LNCaP clone FGC (cell line): ENCODE data around the gene ADGRF3.
"Not testable (repeated sequence)": the region's sequence is repeated elsewhere in the genome, so short reads cannot be mapped to it uniquely, and the experiment has no call there.

Experiments used
- DNase-seq: peaks from one replicate; pipeline ENCODE4 v3.0.0-alpha.2; 2011; ENCODE audit warnings: low read depth
- H3K4me3 ChIP-seq: 2 replicates; pipeline ENCODE4 v1.5.1; 2011; ENCODE audit warnings: mild to moderate bottlenecking, low read depth, low read length, control low read depth
- TF ChIP-seq, protein P1 (sequence below): IDR thresholded peaks from 2 replicates; pipeline ENCODE4 v1.5.1; 2012; ENCODE audit warnings: mild to moderate bottlenecking; ENCODE audit not compliant: control insufficient read depth, insufficient read depth; ENCODE audit errors: extremely low read depth

ADGRF3 gene

DNA sequence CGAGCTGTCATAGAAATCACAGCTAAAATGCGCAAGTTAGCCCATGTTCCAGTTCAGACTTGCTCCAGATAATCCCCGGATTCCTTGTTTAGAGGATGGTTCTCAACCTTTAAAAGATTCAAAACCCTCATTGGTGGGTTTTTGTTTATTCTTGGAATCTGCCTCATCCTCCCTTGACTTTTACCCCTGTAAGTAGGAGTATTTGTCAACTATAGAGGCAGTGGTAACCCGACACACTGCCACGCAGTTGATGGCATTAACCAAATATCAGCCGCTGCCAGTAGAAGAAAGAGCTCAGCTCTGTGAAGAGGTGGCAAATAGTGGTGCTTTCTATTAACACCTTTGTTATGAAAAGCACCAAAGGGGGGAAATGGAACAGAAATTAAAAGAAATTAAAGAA is 41.0 kb downstream of the ADGRF3 start:
- no peak for DNase-seq
- TF ChIP-seq, protein P1, sequence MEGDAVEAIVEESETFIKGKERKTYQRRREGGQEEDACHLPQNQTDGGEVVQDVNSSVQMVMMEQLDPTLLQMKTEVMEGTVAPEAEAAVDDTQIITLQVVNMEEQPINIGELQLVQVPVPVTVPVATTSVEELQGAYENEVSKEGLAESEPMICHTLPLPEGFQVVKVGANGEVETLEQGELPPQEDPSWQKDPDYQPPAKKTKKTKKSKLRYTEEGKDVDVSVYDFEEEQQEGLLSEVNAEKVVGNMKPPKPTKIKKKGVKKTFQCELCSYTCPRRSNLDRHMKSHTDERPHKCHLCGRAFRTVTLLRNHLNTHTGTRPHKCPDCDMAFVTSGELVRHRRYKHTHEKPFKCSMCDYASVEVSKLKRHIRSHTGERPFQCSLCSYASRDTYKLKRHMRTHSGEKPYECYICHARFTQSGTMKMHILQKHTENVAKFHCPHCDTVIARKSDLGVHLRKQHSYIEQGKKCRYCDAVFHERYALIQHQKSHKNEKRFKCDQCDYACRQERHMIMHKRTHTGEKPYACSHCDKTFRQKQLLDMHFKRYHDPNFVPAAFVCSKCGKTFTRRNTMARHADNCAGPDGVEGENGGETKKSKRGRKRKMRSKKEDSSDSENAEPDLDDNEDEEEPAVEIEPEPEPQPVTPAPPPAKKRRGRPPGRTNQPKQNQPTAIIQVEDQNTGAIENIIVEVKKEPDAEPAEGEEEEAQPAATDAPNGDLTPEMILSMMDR, result no peak
- no peak overlapping the region for H3K4me3 ChIP-seq

DNA sequence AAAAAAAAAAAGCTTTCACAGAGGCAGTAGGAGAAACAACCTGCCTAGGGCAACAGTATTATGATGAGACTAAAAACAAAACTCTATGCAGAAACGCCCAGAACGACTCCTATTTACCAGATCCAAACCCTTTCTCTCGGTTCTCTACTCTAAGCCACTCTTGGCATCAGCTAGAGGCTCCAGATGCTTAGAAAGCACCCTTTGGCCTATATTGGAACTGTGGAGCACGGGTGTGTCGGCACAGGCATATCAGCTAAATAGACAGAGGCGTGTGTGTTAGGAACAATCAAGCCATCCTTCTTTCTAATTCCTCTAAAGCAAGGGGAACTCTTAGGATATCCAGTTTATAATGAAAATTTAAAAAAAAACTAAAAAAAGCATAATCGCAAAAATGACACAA is 41.5 kb downstream of the ADGRF3 start:
- not testable (repeated sequence) for H3K4me3 ChIP-seq, DNase-seq

DNA sequence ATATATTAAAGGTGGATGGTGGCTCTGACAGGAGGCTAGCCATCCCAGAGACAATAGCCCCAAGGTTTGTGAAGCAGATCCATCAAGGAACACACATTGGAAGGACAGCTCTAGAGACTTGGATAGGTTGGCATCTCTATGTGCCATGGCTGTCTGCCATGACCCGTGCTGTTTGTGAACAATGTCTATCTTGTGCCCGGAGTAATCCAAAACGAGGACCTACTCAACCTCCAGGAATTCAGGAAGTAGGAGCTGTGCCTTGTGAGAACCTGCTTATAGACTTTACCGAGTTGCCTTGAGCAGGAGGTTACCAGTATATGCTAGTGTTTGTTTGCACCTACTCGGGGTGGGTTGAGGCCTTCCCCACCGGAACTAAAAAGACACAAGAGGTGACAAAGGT is 43.7 kb downstream of the ADGRF3 start:
- TF ChIP-seq, protein P1, result no peak

DNA sequence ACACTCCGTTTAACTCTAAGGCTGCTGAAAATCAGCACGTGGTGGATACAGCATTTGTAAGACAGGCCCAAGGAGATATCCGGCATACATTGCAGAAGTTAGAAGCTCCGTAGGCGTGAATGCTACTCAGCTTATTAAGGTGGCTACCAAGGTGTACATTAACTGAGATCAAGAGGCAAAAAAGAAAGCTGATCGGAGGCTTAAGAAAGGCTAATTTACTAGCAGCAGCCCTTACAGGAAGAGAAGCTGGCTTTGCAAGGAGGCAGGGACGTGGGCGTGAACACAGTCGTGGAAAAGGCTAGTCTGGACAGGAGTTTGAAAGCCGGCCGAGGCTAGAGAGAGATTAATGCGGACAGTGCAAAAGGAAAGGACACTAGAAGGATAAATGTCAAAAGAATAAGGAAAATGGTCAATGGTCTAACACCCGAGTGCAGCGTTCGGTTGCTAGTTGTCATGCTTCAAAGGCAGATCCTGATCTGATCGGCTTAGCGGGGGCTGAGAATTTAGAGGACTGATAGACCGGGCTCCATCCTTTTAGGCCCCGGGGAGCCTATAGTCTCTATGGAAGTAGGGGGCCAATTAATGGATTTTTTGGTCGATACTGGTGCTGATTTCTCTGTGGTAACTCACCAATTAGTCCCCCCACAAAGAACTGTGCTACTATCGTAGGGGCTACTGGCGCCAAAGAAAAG is 46.2 kb downstream of the ADGRF3 start:
- no peak for DNase-seq
- H3K4me3 ChIP-seq, result no peak overlapping the region
- TF ChIP-seq, protein P1, result no peak

More for the DNA sequence above, 43.7 kb downstream of the ADGRF3 start:
- H3K4me3 ChIP-seq, result no peak overlapping the region
- DNase-seq, result peak; percentile 86

DNA sequence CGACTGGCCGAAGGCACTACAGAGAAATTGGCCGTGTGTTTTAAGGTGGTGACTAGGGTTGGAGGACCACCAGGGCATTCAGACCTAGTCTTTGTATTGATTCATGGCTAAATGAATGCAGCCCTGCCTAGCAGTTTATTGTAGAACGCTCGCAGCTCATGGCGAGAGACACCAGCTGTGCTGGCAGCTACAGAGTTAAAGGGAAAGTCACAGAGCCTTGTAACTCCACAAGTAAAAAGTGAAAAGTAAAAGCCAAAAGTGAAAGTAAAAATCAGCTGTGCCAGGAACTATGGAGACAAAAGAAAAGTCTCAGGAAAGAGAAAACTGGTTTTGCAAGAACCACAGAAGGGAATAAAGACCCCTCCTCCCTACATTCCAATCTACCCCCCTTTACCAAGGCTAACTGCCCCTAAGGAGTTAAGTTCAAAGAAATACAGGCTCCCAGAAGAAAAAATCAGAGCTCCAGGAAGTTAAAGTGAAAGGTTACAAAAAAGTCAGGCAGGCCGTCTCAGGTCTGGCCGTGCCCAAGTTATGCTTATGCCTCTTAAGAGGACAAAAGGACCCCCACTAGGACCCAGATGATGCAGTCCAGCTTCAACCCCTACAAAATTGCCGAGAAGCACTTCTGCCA is 47.0 kb downstream of the ADGRF3 start:
- H3K4me3 ChIP-seq, result peak overlapping the region; percentile 35
- TF ChIP-seq, protein P1, result no peak
- DNase-seq, result no peak

DNA sequence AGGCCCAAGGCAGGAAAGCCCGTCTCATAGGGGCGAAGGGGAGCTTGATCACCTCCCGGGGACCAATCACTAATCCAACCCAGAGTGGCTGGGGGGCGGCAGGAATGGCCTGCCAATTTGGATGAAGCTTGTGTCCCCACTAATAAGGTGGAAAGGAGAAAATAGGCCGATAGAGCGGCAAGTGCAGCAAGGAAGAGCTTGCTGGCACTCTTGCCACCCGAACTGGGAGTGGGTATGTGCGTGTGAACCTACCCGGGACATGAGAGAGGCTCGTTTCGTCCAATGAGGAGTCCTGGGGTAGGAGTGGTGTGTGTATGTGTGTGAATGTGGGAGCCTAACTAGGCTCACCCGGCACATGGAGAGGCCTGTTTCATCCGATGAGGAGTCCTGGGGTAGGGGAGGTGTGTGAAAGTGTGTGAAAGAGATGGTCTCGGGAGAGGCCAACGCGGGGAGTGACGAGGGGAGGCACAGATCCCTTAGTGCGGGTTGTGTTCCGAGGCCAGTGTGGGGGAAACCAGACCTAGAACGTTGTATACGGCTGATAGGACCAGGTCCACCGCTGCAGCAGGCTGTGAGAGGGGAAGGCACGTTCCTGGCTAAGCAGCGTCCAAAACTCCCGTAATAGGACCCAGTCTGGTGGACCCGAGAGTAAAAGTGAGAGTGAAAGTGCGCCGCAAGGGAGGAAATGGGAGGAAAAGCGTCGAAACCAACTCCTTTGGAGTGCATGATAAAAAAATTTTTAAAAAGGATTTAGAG is 47.8 kb downstream of the ADGRF3 start:
- H3K4me3 ChIP-seq, result peak overlapping the region; percentile 35
- TF ChIP-seq, protein P1, result no peak
- DNase-seq, result no peak

DNA sequence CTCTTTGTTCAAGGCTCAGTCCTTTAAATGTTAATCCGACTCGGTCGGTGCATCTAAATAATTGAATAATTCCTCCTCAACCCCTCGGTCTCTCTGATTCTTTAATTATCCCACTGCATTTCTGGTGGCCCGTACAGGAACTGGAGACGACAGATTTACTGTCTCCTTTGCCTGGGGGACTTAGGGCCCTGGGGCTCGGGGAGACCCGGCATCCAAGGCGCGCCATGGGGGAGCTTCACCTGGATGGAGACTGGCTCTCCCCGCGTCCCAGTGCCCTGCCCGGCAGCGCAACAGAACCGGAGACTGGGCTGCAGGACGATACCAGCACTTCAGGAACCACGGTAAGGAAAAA is 48.3 kb downstream of the ADGRF3 start:
- no peak for DNase-seq
- TF ChIP-seq, protein P1, result no peak
- no peak overlapping the region for H3K4me3 ChIP-seq
